ENCODE measurements around the gene DNAL1. TPM values are rescaled to one million over a fixed set of nuclear protein-coding genes. Genes with fewer than 3 reads are reported as not detected.

Gene DNAL1
- total RNA-seq, 1 donor from 2014 or later: 18.1 TPM

DNA sequence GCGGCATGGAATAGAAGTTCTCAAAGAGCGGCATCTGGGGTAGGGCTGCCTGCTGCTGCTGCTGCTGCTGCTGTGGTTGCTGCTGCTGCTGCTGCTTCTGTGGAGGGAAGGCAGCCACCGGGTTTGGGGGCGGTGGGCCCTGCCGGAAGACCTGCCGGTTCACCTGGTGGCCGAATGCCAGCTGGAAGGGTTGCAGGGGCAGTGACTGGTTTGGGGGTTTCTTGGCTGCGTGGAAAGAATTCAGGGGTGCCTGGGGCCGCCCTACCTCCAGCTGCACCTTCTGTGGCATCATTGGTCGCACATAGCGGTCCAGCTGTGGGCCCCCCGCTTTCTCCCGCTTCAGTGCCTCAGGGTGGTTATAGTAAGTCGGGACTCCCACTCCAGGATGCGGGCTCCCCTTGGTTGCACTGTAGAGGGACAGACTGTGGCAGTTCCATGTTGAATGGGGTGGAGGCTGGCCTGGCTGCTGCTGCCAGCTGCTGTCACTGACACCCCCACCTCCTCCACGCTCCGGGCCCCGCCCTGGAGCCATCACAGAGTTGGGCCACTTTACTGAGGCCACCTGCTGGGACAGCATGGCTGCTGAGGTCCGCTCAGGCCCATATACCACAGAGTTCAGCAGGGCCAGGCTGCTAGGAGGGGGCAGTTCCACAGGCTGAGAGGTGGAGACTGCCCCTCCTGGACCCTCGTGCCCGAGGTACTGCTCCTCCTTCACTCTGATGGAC lies 94.5 kb downstream of the DNAL1 start:
- DNase-seq (ENCODE audit: low read depth, low spot score): no peak
- H3K9me3 Mint-ChIP-seq: no peaks in the 10 kb centered on the region
- TF ChIP-seq, protein P1, sequence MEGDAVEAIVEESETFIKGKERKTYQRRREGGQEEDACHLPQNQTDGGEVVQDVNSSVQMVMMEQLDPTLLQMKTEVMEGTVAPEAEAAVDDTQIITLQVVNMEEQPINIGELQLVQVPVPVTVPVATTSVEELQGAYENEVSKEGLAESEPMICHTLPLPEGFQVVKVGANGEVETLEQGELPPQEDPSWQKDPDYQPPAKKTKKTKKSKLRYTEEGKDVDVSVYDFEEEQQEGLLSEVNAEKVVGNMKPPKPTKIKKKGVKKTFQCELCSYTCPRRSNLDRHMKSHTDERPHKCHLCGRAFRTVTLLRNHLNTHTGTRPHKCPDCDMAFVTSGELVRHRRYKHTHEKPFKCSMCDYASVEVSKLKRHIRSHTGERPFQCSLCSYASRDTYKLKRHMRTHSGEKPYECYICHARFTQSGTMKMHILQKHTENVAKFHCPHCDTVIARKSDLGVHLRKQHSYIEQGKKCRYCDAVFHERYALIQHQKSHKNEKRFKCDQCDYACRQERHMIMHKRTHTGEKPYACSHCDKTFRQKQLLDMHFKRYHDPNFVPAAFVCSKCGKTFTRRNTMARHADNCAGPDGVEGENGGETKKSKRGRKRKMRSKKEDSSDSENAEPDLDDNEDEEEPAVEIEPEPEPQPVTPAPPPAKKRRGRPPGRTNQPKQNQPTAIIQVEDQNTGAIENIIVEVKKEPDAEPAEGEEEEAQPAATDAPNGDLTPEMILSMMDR (conservative IDR thresholded peaks at IDR 0.05): no peak
- peaks cover 5% of the 10 kb centered on the region for H3K36me3 Mint-ChIP-seq (ENCODE audit: low read depth)
- H3K4me3 Mint-ChIP-seq: no peak overlapping the region
- H3K4me1 Mint-ChIP-seq: peaks cover 40% of the 10 kb centered on the region
- no peak overlapping the region for H3K27ac Mint-ChIP-seq (ENCODE audit: unreplicated experiment)
- H3K27me3 Mint-ChIP-seq (ENCODE audit: low read depth): no peaks in the 10 kb centered on the region

DNA sequence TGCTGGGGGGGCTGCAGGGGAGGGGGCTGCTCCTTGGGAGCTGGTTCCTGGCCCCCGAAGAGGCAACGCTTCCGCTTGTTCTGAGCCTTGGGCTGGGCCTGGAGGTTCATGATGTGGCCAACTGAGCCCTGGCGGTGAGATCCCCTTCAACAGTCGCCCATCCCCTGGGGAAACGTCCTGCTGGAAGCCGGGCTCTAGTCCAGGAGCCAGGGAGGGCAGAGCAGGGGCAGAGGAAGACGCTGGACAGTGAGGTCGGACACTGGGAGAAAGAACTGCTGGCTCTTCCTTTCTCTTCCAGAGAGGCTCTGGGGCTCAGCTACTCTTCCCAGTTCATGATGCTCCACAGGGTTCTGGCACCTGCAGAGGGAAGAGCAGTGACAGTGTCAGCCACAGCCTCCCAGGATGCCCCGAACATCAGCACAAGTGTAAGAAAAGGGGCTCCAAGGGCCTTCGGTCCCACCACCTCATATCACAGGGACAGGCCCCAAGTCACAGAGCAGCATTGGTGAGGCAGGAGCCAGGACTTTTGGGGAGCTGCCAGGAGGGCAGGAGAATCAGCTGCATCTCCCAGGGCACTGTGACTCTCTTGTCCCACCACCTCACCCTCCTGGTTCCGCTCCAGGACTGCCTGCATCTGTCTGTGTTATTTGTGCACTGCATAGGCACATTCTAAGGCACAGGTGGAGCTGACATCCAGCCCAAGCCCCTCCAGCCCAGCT lies 95.3 kb downstream of the DNAL1 start:
- TF ChIP-seq, protein P1 (conservative IDR thresholded peaks at IDR 0.05): no peak
- Mint-ChIP-seq H3K4me3 (no peak overlapping the region), H3K36me3 (ENCODE audit: low read depth) (no peaks in the 10 kb centered on the region), H3K27ac (ENCODE audit: unreplicated experiment) (no peak overlapping the region), H3K9me3 (no peaks in the 10 kb centered on the region), H3K4me1 (peaks cover 44% of the 10 kb centered on the region), H3K27me3 (ENCODE audit: low read depth) (no peaks in the 10 kb centered on the region)
- no peak for DNase-seq (ENCODE audit: low read depth, low spot score)

DNA sequence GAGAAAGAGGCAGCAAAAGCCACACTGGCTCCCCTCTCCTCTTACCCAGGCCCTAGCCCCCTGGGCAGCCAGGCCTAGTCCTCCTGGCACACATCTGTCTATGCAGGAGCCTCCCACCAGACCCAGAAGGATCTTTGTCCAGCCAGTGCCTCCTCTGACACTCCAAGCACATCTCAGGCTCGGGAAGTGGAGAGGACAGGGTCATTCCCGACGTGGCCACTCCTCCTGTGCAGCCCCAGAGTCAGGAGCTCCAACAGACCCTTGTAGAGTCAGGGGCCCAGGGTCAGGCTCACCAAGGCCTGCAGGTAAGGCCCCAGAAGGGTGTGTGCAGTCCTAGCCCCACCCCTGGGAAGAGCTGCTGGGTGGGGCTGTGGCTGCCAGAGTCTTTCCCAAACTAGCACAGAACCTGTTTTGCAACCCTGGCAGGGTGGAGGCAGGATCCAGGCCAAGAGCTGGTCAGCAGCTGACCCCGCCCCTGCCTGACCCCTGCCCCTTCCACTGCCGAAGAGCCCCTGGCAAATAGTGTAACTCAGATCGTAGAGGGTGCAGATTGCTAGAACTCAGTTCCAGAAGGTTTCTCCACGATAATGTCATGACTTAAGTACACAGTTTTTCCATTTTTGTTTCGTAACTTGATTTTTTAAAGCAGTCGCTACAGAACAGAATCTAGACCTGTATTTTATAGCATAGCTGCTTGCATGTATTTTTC lies 96.0 kb downstream of the DNAL1 start:
- TF ChIP-seq, protein P1 (conservative IDR thresholded peaks at IDR 0.05): no peak
- Mint-ChIP-seq H3K27ac (ENCODE audit: unreplicated experiment) (peak overlapping the region; percentile 64), H3K9me3 (no peaks in the 10 kb centered on the region), H3K36me3 (ENCODE audit: low read depth) (no peaks in the 10 kb centered on the region), H3K4me3 (peak overlapping the region; percentile 58), H3K4me1 (peaks cover 44% of the 10 kb centered on the region), H3K27me3 (ENCODE audit: low read depth) (no peaks in the 10 kb centered on the region)
- no peak for DNase-seq (ENCODE audit: low read depth, low spot score)

DNA sequence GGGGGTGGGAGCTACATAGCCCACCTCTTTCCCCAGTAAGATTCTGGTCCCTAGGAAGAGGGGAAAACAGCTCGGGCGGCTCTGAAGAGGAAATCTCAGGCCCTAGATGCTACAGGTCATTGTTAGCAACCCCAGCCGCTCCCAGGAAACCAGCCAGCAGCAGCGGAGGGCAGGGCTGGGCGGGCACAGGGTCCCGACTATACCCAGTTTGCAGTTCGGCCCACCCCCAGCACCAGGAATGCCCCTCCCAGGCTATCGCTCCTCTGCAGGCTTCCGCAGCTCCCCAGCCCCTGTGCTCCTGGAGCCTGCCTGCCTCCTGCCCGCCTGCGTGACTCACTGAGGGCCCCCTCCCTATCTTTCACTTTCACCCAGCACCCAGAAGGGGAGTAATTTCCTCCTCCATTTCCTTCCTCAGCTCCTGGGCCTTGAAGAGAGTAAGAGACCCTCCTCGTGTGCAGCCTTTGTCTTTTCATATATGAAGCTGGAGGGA lies 96.6 kb downstream of the DNAL1 start:
- TF ChIP-seq, protein P1 (conservative IDR thresholded peaks at IDR 0.05): no peak
- no peak for DNase-seq (ENCODE audit: low read depth, low spot score)
- peaks cover 44% of the 10 kb centered on the region for H3K4me1 Mint-ChIP-seq
- no peaks in the 10 kb centered on the region for H3K9me3 Mint-ChIP-seq
- H3K27ac Mint-ChIP-seq (ENCODE audit: unreplicated experiment): peak overlapping the region; percentile 64
- H3K27me3 Mint-ChIP-seq (ENCODE audit: low read depth): no peaks in the 10 kb centered on the region
- peak overlapping the region; percentile 58 for H3K4me3 Mint-ChIP-seq
- no peaks in the 10 kb centered on the region for H3K36me3 Mint-ChIP-seq (ENCODE audit: low read depth)

DNA sequence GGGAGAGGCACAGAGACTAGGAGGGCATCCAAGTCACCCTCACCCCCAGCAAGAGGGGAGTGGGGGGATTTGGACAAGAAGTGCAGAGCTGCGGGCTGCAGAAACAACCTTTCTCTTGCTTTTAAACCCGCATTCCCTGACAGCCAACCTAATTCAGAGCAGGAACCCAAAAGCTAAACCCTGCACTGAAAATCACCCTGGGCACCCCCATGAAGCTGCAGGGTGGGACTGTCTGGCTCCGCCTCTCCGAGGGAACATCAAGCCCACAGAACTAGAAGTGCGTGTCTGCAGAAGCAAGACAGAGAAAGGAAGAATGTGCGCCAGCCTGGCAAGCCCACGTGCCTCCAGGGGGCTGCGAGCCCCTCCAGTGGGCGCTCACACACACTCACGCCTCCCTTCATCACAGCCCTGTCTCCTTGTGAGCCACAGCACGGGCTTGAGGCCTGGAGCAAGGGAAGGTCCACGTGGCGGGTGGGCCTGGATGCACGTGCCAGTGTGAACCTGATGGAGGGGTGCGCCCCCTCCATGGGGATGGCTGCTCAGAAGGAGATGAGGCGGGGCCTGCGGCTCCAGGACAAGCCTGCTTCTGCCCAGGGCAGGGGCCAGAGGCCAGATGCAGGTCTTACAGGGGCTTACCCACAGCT lies 97.2 kb downstream of the DNAL1 start:
- no peaks in the 10 kb centered on the region for H3K27me3 Mint-ChIP-seq (ENCODE audit: low read depth)
- H3K9me3 Mint-ChIP-seq: no peaks in the 10 kb centered on the region
- H3K36me3 Mint-ChIP-seq (ENCODE audit: low read depth): no peaks in the 10 kb centered on the region
- DNase-seq (ENCODE audit: low read depth, low spot score): no peak
- peaks cover 50% of the 10 kb centered on the region for H3K4me1 Mint-ChIP-seq
- peak overlapping the region; percentile 64 for H3K27ac Mint-ChIP-seq (ENCODE audit: unreplicated experiment)
- TF ChIP-seq, protein P1 (conservative IDR thresholded peaks at IDR 0.05): no peak
- peak overlapping the region; percentile 58 for H3K4me3 Mint-ChIP-seq
